HL-60 (cell line): ENCODE measurements around the gene MUC20.

Experiments
- GABPA ChIP-seq: IDR thresholded peaks from 2 replicates; pipeline ENCODE4 v1.6.1; 2012; ENCODE audit warnings: low read depth
- POLR2AphosphoS5 ChIP-seq: IDR thresholded peaks from 2 replicates; pipeline ENCODE4 v1.6.1; 2012; ENCODE audit warnings: low read depth
- SPI1 ChIP-seq: IDR thresholded peaks from 2 replicates; pipeline ENCODE4 v1.6.1; 2012; ENCODE audit warnings: low read depth, mild to moderate bottlenecking, borderline replicate concordance
- TF ChIP-seq, protein P1 (sequence below): IDR thresholded peaks from one replicate; pipeline ENCODE4 v1.5.1; 2011; ENCODE audit warnings: low read length, control low read depth, inconsistent platforms; ENCODE audit not compliant: insufficient read depth
- TF ChIP-seq, protein P2 (sequence below): IDR thresholded peaks from 2 replicates; pipeline ENCODE4 v1.6.1; 2012; ENCODE audit warnings: low read depth; ENCODE audit not compliant: insufficient replicate concordance

DNA sequence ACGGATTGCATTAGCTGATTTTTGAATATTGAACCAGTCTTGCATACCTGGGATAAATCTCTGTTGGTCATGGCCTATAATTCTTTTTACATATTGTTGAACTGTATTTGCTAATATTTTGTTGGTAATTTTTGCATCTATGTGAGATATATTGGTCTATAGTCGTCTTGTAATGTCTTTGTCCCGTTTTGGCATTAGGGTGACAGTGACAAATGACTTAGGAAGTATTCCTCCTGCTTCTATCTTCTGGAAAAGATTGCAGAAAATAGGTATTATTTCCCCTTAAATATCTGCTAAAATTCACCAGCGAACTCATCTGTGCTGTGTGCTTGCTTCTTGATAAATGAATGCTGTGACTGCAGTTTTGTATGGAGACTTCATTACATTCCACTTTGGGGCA is 23.7 kb downstream of the MUC20 start:
- TF ChIP-seq, protein P1, sequence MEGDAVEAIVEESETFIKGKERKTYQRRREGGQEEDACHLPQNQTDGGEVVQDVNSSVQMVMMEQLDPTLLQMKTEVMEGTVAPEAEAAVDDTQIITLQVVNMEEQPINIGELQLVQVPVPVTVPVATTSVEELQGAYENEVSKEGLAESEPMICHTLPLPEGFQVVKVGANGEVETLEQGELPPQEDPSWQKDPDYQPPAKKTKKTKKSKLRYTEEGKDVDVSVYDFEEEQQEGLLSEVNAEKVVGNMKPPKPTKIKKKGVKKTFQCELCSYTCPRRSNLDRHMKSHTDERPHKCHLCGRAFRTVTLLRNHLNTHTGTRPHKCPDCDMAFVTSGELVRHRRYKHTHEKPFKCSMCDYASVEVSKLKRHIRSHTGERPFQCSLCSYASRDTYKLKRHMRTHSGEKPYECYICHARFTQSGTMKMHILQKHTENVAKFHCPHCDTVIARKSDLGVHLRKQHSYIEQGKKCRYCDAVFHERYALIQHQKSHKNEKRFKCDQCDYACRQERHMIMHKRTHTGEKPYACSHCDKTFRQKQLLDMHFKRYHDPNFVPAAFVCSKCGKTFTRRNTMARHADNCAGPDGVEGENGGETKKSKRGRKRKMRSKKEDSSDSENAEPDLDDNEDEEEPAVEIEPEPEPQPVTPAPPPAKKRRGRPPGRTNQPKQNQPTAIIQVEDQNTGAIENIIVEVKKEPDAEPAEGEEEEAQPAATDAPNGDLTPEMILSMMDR = no peak
- TF ChIP-seq POLR2AphosphoS5 = no peak
- TF ChIP-seq GABPA = no peak
- TF ChIP-seq, protein P2, sequence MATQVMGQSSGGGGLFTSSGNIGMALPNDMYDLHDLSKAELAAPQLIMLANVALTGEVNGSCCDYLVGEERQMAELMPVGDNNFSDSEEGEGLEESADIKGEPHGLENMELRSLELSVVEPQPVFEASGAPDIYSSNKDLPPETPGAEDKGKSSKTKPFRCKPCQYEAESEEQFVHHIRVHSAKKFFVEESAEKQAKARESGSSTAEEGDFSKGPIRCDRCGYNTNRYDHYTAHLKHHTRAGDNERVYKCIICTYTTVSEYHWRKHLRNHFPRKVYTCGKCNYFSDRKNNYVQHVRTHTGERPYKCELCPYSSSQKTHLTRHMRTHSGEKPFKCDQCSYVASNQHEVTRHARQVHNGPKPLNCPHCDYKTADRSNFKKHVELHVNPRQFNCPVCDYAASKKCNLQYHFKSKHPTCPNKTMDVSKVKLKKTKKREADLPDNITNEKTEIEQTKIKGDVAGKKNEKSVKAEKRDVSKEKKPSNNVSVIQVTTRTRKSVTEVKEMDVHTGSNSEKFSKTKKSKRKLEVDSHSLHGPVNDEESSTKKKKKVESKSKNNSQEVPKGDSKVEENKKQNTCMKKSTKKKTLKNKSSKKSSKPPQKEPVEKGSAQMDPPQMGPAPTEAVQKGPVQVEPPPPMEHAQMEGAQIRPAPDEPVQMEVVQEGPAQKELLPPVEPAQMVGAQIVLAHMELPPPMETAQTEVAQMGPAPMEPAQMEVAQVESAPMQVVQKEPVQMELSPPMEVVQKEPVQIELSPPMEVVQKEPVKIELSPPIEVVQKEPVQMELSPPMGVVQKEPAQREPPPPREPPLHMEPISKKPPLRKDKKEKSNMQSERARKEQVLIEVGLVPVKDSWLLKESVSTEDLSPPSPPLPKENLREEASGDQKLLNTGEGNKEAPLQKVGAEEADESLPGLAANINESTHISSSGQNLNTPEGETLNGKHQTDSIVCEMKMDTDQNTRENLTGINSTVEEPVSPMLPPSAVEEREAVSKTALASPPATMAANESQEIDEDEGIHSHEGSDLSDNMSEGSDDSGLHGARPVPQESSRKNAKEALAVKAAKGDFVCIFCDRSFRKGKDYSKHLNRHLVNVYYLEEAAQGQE = no peak
- no peak for TF ChIP-seq SPI1
